HL-60 (cell line): ENCODE results near the gene EIF1AX.
"Not testable (repeated sequence)": the region's sequence is repeated elsewhere in the genome, so short reads cannot be mapped to it uniquely, and the experiment has no call there.

Experiments used
- DNase-seq, 2 experiments: peaks; one replicate each; pipeline ENCODE4 v3.0.0-alpha.2; 2010 to 2020; ENCODE audit warnings: low read depth in 1 of 2, low spot score in 1 of 2
- H3K27ac ChIP-seq: fragments of 250-450 bp; sonication (Bioruptor Pico); replicated peaks from 2 replicates; pipeline ENCODE4 v1.5.1; 2020; ENCODE audit warnings: mild to moderate bottlenecking, moderate library complexity
- H3K27me3 ChIP-seq: fragments of 250-450 bp; sonication (Bioruptor Pico); 2 replicates; pipeline ENCODE4 v1.5.1; 2021; ENCODE audit warnings: mild to moderate bottlenecking, moderate library complexity; ENCODE audit not compliant: insufficient read depth, poor library complexity, severe bottlenecking
- H3K4me3 ChIP-seq: replicated peaks from 2 replicates; pipeline ENCODE4 v1.5.1; 2011; ENCODE audit warnings: mild to moderate bottlenecking, control low read depth, low read length; ENCODE audit not compliant: insufficient read depth
- GABPA ChIP-seq: IDR thresholded peaks from 2 replicates; pipeline ENCODE4 v1.6.1; 2012; ENCODE audit warnings: low read depth
- POLR2AphosphoS5 ChIP-seq: IDR thresholded peaks from 2 replicates; pipeline ENCODE4 v1.6.1; 2012; ENCODE audit warnings: low read depth
- SPI1 ChIP-seq: IDR thresholded peaks from 2 replicates; pipeline ENCODE4 v1.6.1; 2012; ENCODE audit warnings: low read depth, mild to moderate bottlenecking, borderline replicate concordance
- TF ChIP-seq, protein P1 (sequence below): IDR thresholded peaks from one replicate; pipeline ENCODE4 v1.5.1; 2011; ENCODE audit warnings: low read length, control low read depth, inconsistent platforms; ENCODE audit not compliant: insufficient read depth
- TF ChIP-seq, protein P2 (sequence below): IDR thresholded peaks from 2 replicates; pipeline ENCODE4 v1.6.1; 2012; ENCODE audit warnings: low read depth; ENCODE audit not compliant: insufficient replicate concordance

The EIF1AX gene

DNA sequence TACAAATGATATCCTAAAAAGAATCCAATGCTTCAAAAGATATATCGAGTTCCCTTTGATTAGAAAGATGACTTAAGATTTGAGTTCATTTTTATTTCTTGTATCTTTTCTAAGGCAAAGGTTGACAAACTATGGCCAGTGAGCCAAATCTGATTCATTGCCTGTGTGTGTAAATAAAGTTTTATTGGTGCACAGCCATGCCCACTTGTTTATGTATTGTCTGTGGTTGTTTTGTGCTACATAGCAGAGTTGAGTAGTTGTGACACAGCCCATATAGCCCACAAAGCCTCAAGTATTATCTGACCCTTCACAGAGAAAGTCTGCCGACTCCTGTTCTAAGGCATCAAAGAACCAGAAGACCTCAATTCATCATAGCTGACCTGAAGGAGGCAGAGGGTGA is 32.2 kb upstream of the EIF1AX start:
- Histone ChIP-seq H3K4me3 (no peak overlapping the region), H3K27ac (no peak overlapping the region), H3K27me3 (no peaks in the 10 kb centered on the region)
- TF ChIP-seq, protein P1, sequence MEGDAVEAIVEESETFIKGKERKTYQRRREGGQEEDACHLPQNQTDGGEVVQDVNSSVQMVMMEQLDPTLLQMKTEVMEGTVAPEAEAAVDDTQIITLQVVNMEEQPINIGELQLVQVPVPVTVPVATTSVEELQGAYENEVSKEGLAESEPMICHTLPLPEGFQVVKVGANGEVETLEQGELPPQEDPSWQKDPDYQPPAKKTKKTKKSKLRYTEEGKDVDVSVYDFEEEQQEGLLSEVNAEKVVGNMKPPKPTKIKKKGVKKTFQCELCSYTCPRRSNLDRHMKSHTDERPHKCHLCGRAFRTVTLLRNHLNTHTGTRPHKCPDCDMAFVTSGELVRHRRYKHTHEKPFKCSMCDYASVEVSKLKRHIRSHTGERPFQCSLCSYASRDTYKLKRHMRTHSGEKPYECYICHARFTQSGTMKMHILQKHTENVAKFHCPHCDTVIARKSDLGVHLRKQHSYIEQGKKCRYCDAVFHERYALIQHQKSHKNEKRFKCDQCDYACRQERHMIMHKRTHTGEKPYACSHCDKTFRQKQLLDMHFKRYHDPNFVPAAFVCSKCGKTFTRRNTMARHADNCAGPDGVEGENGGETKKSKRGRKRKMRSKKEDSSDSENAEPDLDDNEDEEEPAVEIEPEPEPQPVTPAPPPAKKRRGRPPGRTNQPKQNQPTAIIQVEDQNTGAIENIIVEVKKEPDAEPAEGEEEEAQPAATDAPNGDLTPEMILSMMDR: no peak
- no peak for TF ChIP-seq POLR2AphosphoS5
- TF ChIP-seq GABPA: no peak
- no peak for TF ChIP-seq SPI1
- TF ChIP-seq, protein P2, sequence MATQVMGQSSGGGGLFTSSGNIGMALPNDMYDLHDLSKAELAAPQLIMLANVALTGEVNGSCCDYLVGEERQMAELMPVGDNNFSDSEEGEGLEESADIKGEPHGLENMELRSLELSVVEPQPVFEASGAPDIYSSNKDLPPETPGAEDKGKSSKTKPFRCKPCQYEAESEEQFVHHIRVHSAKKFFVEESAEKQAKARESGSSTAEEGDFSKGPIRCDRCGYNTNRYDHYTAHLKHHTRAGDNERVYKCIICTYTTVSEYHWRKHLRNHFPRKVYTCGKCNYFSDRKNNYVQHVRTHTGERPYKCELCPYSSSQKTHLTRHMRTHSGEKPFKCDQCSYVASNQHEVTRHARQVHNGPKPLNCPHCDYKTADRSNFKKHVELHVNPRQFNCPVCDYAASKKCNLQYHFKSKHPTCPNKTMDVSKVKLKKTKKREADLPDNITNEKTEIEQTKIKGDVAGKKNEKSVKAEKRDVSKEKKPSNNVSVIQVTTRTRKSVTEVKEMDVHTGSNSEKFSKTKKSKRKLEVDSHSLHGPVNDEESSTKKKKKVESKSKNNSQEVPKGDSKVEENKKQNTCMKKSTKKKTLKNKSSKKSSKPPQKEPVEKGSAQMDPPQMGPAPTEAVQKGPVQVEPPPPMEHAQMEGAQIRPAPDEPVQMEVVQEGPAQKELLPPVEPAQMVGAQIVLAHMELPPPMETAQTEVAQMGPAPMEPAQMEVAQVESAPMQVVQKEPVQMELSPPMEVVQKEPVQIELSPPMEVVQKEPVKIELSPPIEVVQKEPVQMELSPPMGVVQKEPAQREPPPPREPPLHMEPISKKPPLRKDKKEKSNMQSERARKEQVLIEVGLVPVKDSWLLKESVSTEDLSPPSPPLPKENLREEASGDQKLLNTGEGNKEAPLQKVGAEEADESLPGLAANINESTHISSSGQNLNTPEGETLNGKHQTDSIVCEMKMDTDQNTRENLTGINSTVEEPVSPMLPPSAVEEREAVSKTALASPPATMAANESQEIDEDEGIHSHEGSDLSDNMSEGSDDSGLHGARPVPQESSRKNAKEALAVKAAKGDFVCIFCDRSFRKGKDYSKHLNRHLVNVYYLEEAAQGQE: no peak
- DNase-seq: no peak

DNA sequence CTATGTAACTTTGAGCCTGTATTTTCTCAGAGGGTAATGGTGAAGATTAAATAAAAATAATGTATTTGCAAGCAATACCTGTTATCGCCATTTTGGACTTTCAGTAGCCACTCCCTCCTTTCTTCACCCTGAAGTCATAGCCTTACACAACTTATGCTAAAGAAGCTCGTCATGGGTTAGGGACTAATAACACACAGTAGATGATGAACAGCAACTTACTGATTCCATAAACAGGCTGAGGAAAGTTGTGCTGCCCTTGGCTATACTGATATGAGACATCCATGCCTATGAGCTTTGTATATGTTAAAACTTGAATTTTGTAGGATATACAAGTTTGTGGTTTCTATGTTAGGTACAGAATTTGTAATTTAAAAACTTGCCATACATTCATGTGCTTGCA is 31.7 kb upstream of the EIF1AX start:
- TF ChIP-seq SPI1: no peak
- TF ChIP-seq, protein P1: no peak
- TF ChIP-seq POLR2AphosphoS5: no peak
- no peak for TF ChIP-seq GABPA
- TF ChIP-seq, protein P2: no peak
- no peak for DNase-seq
- H3K27ac ChIP-seq: no peak overlapping the region
- H3K27me3 ChIP-seq: no peaks in the 10 kb centered on the region
- H3K4me3 ChIP-seq: no peak overlapping the region

DNA sequence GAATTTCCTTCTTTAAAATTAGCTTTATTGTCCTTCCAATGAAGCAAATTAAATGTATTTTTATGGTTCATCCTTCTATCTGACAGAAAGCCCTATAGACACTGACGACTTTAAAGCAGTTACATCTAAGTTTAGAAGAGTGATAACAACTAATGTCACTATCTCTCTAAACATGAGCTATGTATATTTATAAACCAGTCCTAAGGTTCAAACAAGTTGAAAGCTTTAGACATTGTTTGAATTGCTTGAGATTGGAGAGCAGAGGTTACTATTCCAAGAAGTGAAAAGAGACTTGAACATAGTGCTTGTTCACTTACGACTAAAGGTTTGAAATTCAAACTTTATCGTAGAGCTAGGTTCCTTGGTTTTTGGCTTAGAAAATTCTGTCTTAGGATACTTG is 30.2 kb upstream of the EIF1AX start:
- Histone ChIP-seq H3K27ac (no peak overlapping the region), H3K27me3 (no peaks in the 10 kb centered on the region), H3K4me3 (no peak overlapping the region)
- TF ChIP-seq GABPA (no peak), SPI1 (no peak), POLR2AphosphoS5 (no peak)
- TF ChIP-seq, protein P2: no peak
- TF ChIP-seq, protein P1: no peak
- no peak for DNase-seq

DNA sequence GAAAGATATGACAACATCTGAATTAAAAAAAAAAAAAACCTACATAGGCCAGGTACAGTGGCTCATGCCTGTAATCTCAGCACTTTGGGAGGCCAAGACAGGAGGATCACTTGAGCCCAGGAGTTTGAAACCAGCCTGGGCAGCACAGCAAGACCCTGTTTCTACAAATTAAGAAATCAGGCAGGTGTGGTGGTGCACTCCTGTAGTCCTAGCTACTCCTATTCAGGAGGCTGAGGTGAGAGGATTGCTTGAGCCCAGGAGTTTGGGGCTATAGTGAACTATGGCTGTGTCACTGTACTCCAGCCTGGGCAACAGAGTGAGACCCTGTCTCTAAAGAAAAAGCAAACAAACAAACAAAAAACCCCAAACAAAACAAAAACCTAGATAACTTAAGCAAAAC is 20.9 kb upstream of the EIF1AX start:
- not testable (repeated sequence) for DNase-seq, H3K27me3 ChIP-seq, H3K4me3 ChIP-seq, H3K27ac ChIP-seq
